ENCODE results near the gene MAP3K6. TPM values are rescaled to one million over a fixed set of nuclear protein-coding genes. Genes with fewer than 3 reads are reported as not detected.

The MAP3K6 gene
- total and polyA plus RNA-seq, 2 donors: 5.3 to 45.0 TPM

DNA sequence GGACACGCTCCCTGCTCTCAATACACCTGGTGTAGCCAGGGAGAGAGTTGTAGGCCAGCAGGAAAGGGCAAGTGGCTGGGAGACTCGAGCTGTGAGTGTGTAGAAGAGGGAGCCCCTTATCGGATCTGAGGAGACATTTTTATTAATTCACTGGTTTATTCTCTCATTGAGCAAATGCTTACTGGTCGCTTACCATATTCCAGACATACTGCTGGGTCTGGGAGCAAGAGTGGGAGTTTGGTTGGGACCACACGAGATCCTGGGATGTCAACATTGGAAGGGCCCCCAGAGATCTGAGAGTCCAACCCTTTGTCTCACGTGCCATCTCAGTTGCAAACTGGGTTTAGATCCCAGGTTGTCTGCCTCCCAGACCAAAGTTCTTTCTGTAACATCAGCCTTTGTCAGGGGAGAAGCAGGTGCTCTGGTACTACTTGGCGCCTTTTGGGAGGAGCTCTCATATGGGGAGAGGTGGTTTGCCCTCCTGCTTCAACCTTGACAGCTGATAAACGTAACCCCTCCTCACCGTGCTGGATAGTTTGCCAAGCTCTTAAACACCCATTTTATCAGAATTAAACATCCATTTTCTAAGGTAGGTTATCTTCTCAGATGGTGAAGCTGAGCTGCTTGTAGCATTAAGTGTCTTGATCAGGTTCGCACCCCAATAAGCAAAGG, 44.1 kb downstream of the MAP3K6 start:
- H3K27ac ChIP-seq (ENCODE audit: low read depth in 1 of 2, low read length in 1 of 2): peak overlapping the region; percentile 77 to 79
- 13% methylated on average over 10 of the region's 10 CpGs for WGBS
- no peaks in the 10 kb centered on the region for H3K9me3 ChIP-seq (ENCODE audit: control insufficient read depth in 2 of 2, insufficient read depth in 1 of 2, low read length in 1 of 2)
- DNase-seq (ENCODE audit: low read depth in 6 of 9, low spot score in 9 of 9): peak in 2 of 9 donors; percentile 17 to 34
- H3K4me3 ChIP-seq (ENCODE audit: low read length in 2 of 2): peak overlapping the region; percentile 81 to 82
- H3K27me3 ChIP-seq (ENCODE audit: control insufficient read depth in 2 of 2, insufficient read depth in 1 of 2, low read length in 1 of 2): peaks cover 3% of the 10 kb centered on the region in 2 donors
- peaks cover 8 to 13% of the 10 kb centered on the region in 2 donors for H3K4me1 ChIP-seq (ENCODE audit: control insufficient read depth in 2 of 2, insufficient read depth in 2 of 2, low read length in 2 of 2)
- peaks cover 20 to 33% of the 10 kb centered on the region in 2 donors for H3K36me3 ChIP-seq (ENCODE audit: control insufficient read depth in 2 of 2, insufficient read depth in 2 of 2, low read length in 1 of 2)

DNA sequence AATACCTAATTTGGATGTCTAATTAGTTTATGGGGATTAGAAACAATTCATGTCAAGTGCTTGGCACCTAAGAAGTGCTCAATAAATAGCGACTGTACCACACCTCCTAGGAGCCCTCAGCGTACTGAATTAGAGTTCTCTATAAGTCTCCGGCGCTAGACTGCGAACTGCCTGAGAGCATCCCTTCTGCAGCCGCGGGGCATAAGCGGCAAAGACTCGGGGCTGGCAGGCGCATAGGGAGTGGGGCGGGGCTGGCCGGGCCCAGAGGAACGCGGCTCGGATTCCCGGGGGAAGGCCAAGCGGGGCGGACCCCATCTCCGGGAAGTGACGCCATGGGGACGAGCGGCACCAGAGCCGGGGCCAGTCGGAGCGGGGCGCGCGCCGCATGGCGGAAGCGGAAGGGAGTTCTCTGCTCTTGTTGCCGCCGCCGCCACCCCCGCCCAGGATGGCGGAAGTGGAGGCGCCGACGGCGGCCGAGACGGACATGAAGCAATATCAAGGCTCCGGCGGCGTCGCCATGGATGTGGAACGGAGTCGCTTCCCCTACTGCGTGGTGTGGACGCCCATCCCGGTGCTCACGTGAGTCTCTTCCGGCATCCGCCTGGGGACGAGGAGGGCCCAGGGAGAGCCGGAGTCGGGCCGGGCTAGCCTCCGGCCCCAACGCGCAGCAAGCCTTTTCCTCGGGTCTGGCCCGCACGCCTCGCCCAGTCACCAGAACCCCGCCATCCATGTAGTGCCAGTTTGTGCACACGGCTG, 44.8 kb downstream of the MAP3K6 start, which contains the start of gene TMEM222:
Gene TMEM222 (plus strand): TSS at position 351 of the 756 bp plus-strand sequence. CDS start 35 bp downstream, at position 386.
- peaks cover 18 to 29% of the 10 kb centered on the region in 2 donors for H3K36me3 ChIP-seq (ENCODE audit: control insufficient read depth in 2 of 2, insufficient read depth in 2 of 2, low read length in 1 of 2)
- peak; percentile 76 to 98 (median 94) for DNase-seq (ENCODE audit: low read depth in 6 of 9, low spot score in 9 of 9)
- no peaks in the 10 kb centered on the region for H3K9me3 ChIP-seq (ENCODE audit: control insufficient read depth in 2 of 2, insufficient read depth in 1 of 2, low read length in 1 of 2)
- peaks cover 8 to 13% of the 10 kb centered on the region in 2 donors for H3K4me1 ChIP-seq (ENCODE audit: control insufficient read depth in 2 of 2, insufficient read depth in 2 of 2, low read length in 2 of 2)
- peak within 1 kb of the TSS; percentile 81 to 82 for H3K4me3 ChIP-seq (ENCODE audit: low read length in 2 of 2)
- H3K27ac ChIP-seq (ENCODE audit: low read depth in 1 of 2, low read length in 1 of 2): peak within 1 kb of the TSS; percentile 77 to 79
- H3K27me3 ChIP-seq (ENCODE audit: control insufficient read depth in 2 of 2, insufficient read depth in 1 of 2, low read length in 1 of 2): peaks cover 3% of the 10 kb centered on the region in 2 donors
- WGBS: under 1% methylated on average over 67 of the region's 67 CpGs

DNA sequence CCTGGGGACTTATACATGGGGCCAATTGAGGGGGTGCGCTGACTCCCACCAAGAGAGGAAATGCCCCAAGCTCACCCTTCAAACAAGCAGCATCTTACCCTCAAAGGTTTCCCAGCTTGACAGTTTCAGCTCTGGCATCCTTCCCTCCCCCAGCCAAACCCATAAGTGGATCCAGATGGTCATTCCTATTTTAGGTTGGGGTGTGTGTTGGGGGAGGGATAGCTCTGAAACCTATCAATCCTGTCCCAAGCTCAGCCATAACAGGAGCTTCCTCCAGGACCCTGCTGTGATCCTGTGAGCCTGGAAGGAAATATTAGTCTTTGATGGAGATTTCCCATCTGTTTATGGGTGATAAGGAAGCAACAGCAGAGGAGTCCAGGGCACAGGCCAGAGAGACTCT, 48.2 kb downstream of the MAP3K6 start:
- Histone ChIP-seq H3K9me3 (ENCODE audit: control insufficient read depth in 2 of 2, insufficient read depth in 1 of 2, low read length in 1 of 2) (no peaks in the 10 kb centered on the region), H3K4me1 (ENCODE audit: control insufficient read depth in 2 of 2, insufficient read depth in 2 of 2, low read length in 2 of 2) (peaks cover 8 to 11% of the 10 kb centered on the region in 2 donors), H3K4me3 (ENCODE audit: low read length in 2 of 2) (no peak overlapping the region), H3K36me3 (ENCODE audit: control insufficient read depth in 2 of 2, insufficient read depth in 2 of 2, low read length in 1 of 2) (no peaks in the 10 kb centered on the region), H3K27ac (ENCODE audit: low read depth in 1 of 2, low read length in 1 of 2) (no peak overlapping the region), H3K27me3 (ENCODE audit: control insufficient read depth in 2 of 2, insufficient read depth in 1 of 2, low read length in 1 of 2) (peaks cover 3% of the 10 kb centered on the region in 2 donors)
- no peak for DNase-seq (ENCODE audit: low read depth in 6 of 9, low spot score in 9 of 9)
- 89% methylated on average over 1 of the region's 1 CpG for WGBS

DNA sequence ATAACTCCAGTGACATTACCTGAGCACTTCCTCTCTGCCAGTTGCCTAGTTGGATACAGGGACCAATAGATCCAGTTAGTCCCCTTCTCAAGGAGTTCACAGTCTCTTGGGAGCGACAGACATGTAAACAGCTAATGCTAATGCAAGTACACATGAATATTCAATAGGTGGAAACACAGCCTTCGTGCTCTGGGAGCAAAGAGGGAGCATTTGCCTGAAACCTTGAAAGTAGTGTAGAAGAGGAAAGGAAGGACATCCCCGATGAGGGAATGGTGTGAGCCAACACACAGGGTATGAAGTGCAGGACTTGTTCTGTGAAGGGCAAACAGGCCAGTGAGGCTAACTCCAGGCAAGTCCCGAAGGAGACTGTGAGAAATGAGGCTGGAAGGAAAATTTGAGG, 48.6 kb downstream of the MAP3K6 start:
- 67% methylated on average over 4 of the region's 4 CpGs for WGBS
- no peaks in the 10 kb centered on the region for H3K9me3 ChIP-seq (ENCODE audit: control insufficient read depth in 2 of 2, insufficient read depth in 1 of 2, low read length in 1 of 2)
- no peak overlapping the region for H3K27ac ChIP-seq (ENCODE audit: low read depth in 1 of 2, low read length in 1 of 2)
- H3K27me3 ChIP-seq (ENCODE audit: control insufficient read depth in 2 of 2, insufficient read depth in 1 of 2, low read length in 1 of 2): peaks cover 3% of the 10 kb centered on the region in 2 donors
- H3K4me3 ChIP-seq (ENCODE audit: low read length in 2 of 2): no peak overlapping the region
- H3K36me3 ChIP-seq (ENCODE audit: control insufficient read depth in 2 of 2, insufficient read depth in 2 of 2, low read length in 1 of 2): no peaks in the 10 kb centered on the region
- DNase-seq (ENCODE audit: low read depth in 6 of 9, low spot score in 9 of 9): no peak
- peaks cover 5 to 6% of the 10 kb centered on the region in 2 donors for H3K4me1 ChIP-seq (ENCODE audit: control insufficient read depth in 2 of 2, insufficient read depth in 2 of 2, low read length in 2 of 2)

DNA sequence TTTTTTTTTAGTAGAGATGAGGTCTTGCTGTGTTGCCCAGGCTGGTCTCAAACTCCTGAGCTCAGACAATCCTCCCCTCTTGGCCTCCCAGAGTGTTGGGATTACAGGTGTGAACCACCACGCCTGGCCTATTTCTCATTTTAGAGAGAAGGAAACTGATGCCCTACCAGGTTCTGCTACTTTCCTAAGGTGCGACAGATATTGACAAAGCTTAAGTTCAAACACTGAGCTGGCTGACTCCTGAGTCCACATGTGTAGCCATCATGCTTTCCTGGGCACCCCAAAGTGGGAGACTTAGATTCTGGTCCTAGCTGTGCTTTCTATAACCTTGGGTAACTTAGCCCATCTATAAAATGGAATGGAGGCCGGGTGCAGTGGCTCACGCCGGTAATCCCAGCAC, 49.9 kb downstream of the MAP3K6 start:
- no peaks in the 10 kb centered on the region for H3K9me3 ChIP-seq (ENCODE audit: control insufficient read depth in 2 of 2, insufficient read depth in 1 of 2, low read length in 1 of 2)
- H3K27ac ChIP-seq (ENCODE audit: low read depth in 1 of 2, low read length in 1 of 2): no peak overlapping the region
- no peak overlapping the region for H3K4me3 ChIP-seq (ENCODE audit: low read length in 2 of 2)
- no peaks in the 10 kb centered on the region for H3K4me1 ChIP-seq (ENCODE audit: control insufficient read depth in 2 of 2, insufficient read depth in 2 of 2, low read length in 2 of 2)
- H3K27me3 ChIP-seq (ENCODE audit: control insufficient read depth in 2 of 2, insufficient read depth in 1 of 2, low read length in 1 of 2): peaks cover 3% of the 10 kb centered on the region in 2 donors
- H3K36me3 ChIP-seq (ENCODE audit: control insufficient read depth in 2 of 2, insufficient read depth in 2 of 2, low read length in 1 of 2): no peaks in the 10 kb centered on the region
- DNase-seq (ENCODE audit: low read depth in 6 of 9, low spot score in 9 of 9): no peak
- WGBS: 94% methylated on average over 5 of the region's 5 CpGs

DNA sequence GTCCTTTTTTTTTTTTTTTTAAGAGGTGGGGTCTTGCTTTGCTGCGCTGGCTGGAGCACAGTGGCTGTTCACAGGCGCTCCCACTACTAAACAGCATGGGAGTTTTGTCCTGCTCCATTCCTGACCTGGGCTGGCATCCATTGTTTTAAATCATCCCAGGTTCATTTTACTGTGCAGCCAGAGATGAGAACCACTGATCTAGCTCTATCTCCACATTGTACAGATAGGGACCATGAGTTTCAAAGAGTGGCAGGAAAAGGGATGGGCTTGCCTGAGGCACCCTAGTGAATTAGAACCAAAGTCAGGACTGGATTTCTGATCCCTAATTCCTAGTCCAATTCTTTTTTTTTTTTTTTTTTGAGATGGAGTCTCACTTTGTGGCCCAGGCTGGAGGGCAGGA, 52.0 kb downstream of the MAP3K6 start:
- Histone ChIP-seq H3K36me3 (ENCODE audit: control insufficient read depth in 2 of 2, insufficient read depth in 2 of 2, low read length in 1 of 2) (no peaks in the 10 kb centered on the region), H3K9me3 (ENCODE audit: control insufficient read depth in 2 of 2, insufficient read depth in 1 of 2, low read length in 1 of 2) (no peaks in the 10 kb centered on the region), H3K27ac (ENCODE audit: low read depth in 1 of 2, low read length in 1 of 2) (no peak overlapping the region), H3K4me1 (ENCODE audit: control insufficient read depth in 2 of 2, insufficient read depth in 2 of 2, low read length in 2 of 2) (no peaks in the 10 kb centered on the region), H3K27me3 (ENCODE audit: control insufficient read depth in 2 of 2, insufficient read depth in 1 of 2, low read length in 1 of 2) (peaks cover 1 to 3% of the 10 kb centered on the region in 2 donors), H3K4me3 (ENCODE audit: low read length in 2 of 2) (no peak overlapping the region)
- DNase-seq (ENCODE audit: low read depth in 6 of 9, low spot score in 9 of 9): no peak
- WGBS: 92% methylated on average over 2 of the region's 2 CpGs

DNA sequence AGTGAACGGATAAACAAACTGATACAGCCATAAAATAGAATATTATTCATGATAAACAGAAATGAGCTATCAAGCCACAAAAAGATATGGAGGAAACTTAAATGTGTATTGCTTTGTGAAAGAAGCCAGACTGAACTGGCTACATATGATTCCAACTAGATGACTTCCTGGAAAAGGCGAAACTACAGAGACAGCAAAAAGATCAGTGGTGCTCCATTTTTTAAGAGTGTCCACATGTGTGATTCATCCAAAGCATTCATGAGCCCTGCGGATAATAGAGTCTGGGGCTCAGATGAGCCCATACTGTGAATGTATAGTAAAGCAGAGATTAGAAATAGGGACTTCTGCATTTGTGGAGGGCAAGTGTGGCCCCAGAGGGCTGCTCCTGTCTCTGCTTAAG, 52.6 kb downstream of the MAP3K6 start:
- 93% methylated on average over 3 of the region's 3 CpGs for WGBS
- Histone ChIP-seq H3K4me3 (ENCODE audit: low read length in 2 of 2) (no peak overlapping the region), H3K4me1 (ENCODE audit: control insufficient read depth in 2 of 2, insufficient read depth in 2 of 2, low read length in 2 of 2) (no peaks in the 10 kb centered on the region), H3K27ac (ENCODE audit: low read depth in 1 of 2, low read length in 1 of 2) (no peak overlapping the region), H3K36me3 (ENCODE audit: control insufficient read depth in 2 of 2, insufficient read depth in 2 of 2, low read length in 1 of 2) (no peaks in the 10 kb centered on the region), H3K27me3 (ENCODE audit: control insufficient read depth in 2 of 2, insufficient read depth in 1 of 2, low read length in 1 of 2) (no peaks in the 10 kb centered on the region), H3K9me3 (ENCODE audit: control insufficient read depth in 2 of 2, insufficient read depth in 1 of 2, low read length in 1 of 2) (no peaks in the 10 kb centered on the region)
- DNase-seq (ENCODE audit: low read depth in 6 of 9, low spot score in 9 of 9): no peak

DNA sequence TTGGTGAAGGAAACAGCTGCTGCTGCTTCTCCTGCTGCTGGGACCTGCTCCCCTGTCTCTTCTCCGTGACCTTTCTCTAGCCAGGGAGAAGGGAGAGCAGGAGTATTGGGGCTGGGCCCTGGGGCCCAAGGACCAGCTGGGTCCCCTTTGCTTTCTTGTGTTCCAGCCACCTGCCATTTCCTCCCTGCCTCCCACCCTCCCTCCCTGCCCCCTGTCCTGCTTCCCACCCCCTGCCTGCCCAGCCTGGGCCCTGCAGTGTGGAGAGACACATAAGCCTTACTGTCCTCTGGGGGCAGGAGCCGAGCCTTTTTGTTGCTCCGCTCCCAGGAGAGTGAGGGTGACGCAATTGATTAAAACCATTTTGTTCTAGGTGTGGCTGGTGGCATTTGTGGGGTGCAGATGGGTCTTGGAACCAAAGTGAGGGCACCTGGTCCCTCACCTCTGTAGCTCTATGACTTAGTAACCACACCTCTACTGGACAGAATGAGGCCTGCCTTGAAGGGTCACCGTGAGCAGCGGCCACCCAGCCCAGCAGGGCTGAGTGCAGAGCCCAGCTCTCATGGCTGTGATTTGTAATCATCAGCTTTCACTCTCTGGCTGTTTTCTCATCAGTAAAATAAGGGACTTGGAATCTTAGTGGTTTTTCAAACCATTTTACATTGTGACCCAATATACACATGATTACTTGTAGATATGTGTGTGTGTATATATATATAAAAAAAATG, 58.7 kb downstream of the MAP3K6 start:
- 96% methylated on average over 6 of the region's 6 CpGs for WGBS
- H3K27me3 ChIP-seq (ENCODE audit: control insufficient read depth in 2 of 2, insufficient read depth in 1 of 2, low read length in 1 of 2): no peaks in the 10 kb centered on the region

More for the DNA sequence above, 58.7 kb downstream of the MAP3K6 start:
- no peak for DNase-seq (ENCODE audit: low read depth in 6 of 9, low spot score in 9 of 9)
- H3K4me3 ChIP-seq (ENCODE audit: low read length in 2 of 2): no peak overlapping the region
- no peaks in the 10 kb centered on the region for H3K9me3 ChIP-seq (ENCODE audit: control insufficient read depth in 2 of 2, insufficient read depth in 1 of 2, low read length in 1 of 2)
- peaks cover 0 to 18% of the 10 kb centered on the region in 2 donors for H3K4me1 ChIP-seq (ENCODE audit: control insufficient read depth in 2 of 2, insufficient read depth in 2 of 2, low read length in 2 of 2)
- H3K27ac ChIP-seq (ENCODE audit: low read depth in 1 of 2, low read length in 1 of 2): no peak overlapping the region
- H3K36me3 ChIP-seq (ENCODE audit: control insufficient read depth in 2 of 2, insufficient read depth in 2 of 2, low read length in 1 of 2): peaks cover 23 to 37% of the 10 kb centered on the region in 2 donors
